KOPT-K1 (cell line): ENCODE measurements around the gene ADAMTS16.

ENCODE experiments used
- H3K27ac ChIP-seq: fragments of 200-600 bp; sonication (generic); 2 replicates; pipeline ENCODE4 v1.5.1; 2016; ENCODE audit warnings: antibody characterized with exemption, mild to moderate bottlenecking, low read depth, low read length; ENCODE audit not compliant: poor library complexity, severe bottlenecking
- H3K36me3 ChIP-seq: fragments of 200-600 bp; sonication (generic); 2 replicates; pipeline ENCODE4 v1.5.1; 2017; ENCODE audit warnings: antibody characterized with exemption, mild to moderate bottlenecking, low read length, moderate library complexity; ENCODE audit not compliant: insufficient read depth
- H3K9me3 ChIP-seq: fragments of 200-600 bp; sonication (generic); 2 replicates; pipeline ENCODE4 v1.5.1; 2017; ENCODE audit warnings: antibody characterized with exemption, low read length, mild to moderate bottlenecking; ENCODE audit not compliant: insufficient read depth, poor library complexity, severe bottlenecking

ADAMTS16 gene

GRCh38 chr5:5353681-5354080 is 213.6 kb downstream of the ADAMTS16 start:
- Histone ChIP-seq H3K36me3 (no peaks in the 10 kb centered on the region), H3K9me3 (no peaks in the 10 kb centered on the region), H3K27ac (no peak overlapping the region)

- Histone ChIP-seq H3K36me3 (no peaks in the 10 kb centered on the region), H3K9me3 (no peaks in the 10 kb centered on the region), H3K27ac (no peak overlapping the region)
Observed at GRCh38 chr5:5356765-5357164, 216.6 kb downstream of the ADAMTS16 start.

- Histone ChIP-seq H3K36me3 (no peaks in the 10 kb centered on the region), H3K9me3 (no peaks in the 10 kb centered on the region), H3K27ac (no peak overlapping the region)
Observed at GRCh38 chr5:5359618-5360017, 219.5 kb downstream of the ADAMTS16 start.

- Histone ChIP-seq H3K9me3 (no peaks in the 10 kb centered on the region), H3K36me3 (no peaks in the 10 kb centered on the region), H3K27ac (no peak overlapping the region)
Observed at GRCh38 chr5:5360363-5360940, 220.3 kb downstream of the ADAMTS16 start.

GRCh38 chr5:5360941-5361520 is 220.9 kb downstream of the ADAMTS16 start:
- no peaks in the 10 kb centered on the region for H3K36me3 ChIP-seq
- H3K27ac ChIP-seq, result no peak overlapping the region
- H3K9me3 ChIP-seq, result no peaks in the 10 kb centered on the region

- no peaks in the 10 kb centered on the region for H3K9me3 ChIP-seq
- no peaks in the 10 kb centered on the region for H3K36me3 ChIP-seq
- H3K27ac ChIP-seq, result no peak overlapping the region
Observed at GRCh38 chr5:5363045-5363444, 222.9 kb downstream of the ADAMTS16 start.

- Histone ChIP-seq H3K27ac (no peak overlapping the region), H3K9me3 (no peaks in the 10 kb centered on the region), H3K36me3 (no peaks in the 10 kb centered on the region)
Observed at GRCh38 chr5:5364932-5365331, 224.8 kb downstream of the ADAMTS16 start.

GRCh38 chr5:5367739-5368138 is 227.6 kb downstream of the ADAMTS16 start:
- H3K27ac ChIP-seq, result no peak overlapping the region
- H3K9me3 ChIP-seq, result no peaks in the 10 kb centered on the region
- H3K36me3 ChIP-seq, result no peaks in the 10 kb centered on the region

GRCh38 chr5:5369051-5369605 is 229.0 kb downstream of the ADAMTS16 start:
- Histone ChIP-seq H3K9me3 (no peaks in the 10 kb centered on the region), H3K36me3 (no peaks in the 10 kb centered on the region), H3K27ac (no peak overlapping the region)
